ENCODE measurements around the gene AP5S1.
A peak's percentile ranks its signal among the peaks of the same experiment; 100 is the strongest.
"Not testable (repeated sequence)": the region's sequence is repeated elsewhere in the genome, so short reads cannot be mapped to it uniquely, and the experiment has no call there.

AP5S1 gene

DNA sequence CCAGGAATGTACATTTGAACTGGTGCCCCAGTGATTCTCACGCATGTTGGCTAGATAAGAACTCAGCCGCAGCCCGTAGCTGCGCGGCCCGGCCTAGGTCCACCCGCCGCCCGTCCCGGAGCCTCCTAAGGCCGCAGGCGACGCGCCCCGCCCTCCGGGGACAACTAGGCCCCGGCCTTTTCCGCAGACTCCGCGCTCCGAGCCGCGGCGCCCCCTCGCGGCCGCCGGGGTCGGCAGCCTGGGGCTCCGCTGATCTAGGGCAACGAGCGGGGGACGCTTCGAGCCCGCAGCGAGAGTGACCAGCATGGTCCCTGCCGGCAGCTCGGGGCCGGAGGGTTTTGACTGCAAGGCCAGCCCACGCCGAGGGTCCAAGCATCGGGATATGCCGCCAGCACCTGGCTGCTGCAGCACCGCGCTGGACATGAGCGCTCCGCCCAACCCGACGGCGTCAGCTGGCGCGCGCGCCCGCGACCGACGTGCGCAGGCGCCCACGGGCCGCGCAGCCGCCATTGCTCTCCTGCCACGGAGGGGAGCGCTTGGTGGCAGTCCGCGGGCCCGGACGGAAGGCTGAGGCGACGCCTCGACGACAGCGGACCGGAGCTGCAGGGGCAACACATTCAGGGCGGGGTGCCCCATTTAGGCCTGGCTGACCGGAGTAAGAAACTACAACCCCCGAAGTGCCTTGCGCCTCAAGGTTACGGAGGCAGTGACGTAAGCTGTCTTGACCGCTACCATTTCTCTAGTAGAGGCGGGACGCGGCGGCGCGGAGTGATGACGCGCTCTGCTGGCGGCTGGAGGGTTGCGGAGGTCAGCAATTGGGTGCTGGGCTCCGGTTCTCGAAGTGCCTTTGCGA, at the start of gene AP5S1:
TSS of gene AP5S1 (plus strand) at position 500 of the 853 bp plus-strand sequence. CDS start 1,571 bp downstream, outside the sequence.
- peak; percentile 92 to 99 for DNase-seq

- no peak for DNase-seq
Observed at GRCh38 chr20:3771552-3772058, 48.7 kb upstream of the AP5S1 start.

DNA sequence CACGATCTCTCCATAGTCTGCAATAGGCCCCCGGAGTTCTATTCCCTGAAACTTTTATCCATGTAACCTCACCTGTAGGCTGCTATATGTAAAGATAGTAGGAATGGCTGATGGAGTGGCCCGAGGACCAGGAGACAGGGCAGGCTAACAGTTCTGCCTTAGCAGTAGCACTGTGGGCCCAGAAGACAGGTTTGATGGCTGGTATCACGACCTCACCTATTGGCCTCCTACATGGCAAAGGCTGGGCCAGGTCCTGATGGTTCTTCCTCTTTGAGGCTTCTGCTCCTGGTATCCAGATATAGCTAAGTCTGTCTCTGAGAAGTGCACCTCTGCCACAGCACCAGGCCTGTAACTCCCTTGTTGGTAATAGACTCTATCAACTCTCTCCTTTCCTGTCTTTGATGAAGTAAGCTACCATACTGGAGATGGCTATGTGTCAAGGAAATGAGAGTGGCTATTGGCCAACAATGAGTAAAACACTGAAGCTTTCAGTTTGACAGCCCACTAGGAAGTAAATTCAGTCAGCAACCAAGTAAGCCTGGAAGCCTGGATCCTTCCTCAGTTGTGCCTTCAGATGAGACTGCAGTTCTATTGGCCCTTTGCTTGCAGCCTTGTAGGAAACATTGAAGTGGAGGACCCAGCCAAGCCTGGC, 44.8 kb upstream of the AP5S1 start:
- no peak for DNase-seq

GRCh38 chr20:3777381-3777715, 43.0 kb upstream of the AP5S1 start:
- DNase-seq: no peak

- peak; percentile 52 to 55 for DNase-seq
Observed at GRCh38 chr20:3777716-3778629, 42.4 kb upstream of the AP5S1 start.

DNA sequence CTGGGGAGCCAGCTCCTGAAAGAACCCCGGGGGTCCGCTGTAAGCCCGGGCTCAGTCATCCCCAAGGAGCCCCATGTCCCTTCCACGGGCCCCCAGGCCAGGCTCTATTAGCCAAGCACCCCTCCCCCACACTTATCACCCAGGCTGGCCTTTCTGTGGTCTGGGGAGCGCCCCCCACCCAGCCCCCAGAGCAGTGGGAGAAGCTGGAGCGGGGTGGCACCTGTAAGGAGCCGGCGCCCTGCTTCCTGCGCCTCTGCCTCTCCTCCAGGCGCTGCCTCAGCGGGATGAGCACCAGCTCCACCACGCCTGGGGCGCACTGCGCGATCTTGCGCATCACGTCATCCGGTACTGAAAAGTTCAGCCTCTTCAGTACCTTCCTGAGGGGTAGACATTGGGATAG, 41.4 kb upstream of the AP5S1 start:
- no peak for DNase-seq

DNA sequence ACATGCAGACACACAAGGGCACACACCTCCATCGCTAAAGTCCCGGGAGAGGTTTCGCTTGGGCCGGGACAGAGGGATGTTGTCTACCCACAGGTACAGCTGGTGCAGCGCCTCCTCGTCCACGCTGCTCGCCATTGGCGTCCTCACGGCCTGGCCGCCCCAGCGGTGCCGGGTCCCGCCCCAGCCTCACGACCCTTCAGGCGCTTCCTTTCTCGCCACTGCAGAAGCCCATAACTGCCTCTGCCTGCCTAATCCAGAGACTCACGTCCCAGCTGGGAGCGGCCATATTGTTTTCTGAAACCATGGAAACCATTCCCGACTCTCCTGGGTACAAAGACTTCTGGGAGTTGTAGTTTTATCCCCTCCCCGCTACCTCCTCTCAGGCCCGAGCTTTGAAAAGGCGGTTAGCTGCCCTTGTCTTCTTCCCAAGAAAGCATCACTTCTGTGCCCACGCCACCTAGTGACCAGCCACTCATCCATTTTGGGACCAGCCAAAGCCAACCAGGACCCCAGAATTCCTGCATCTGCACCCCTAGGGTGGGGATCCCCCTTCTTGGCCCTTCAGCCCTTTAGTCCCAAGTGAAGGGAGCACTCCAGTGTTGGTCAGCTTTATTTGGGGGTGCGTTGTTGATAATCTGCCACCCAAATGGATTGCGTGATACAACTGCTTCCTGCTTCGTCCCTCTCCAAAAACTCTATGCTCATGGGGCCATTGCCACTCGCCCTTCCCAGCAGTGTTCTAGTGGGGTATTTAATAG, 39.0 kb upstream of the AP5S1 start, which contains the start of gene SPEF1:
TSS of gene SPEF1 (minus strand) at position 296 of the 758 bp plus-strand sequence. CDS start at position 135, 161 bp downstream.
- peak; percentile 88 to 90 for DNase-seq

- no peak for DNase-seq
Observed at GRCh38 chr20:3782597-3782996, 37.8 kb upstream of the AP5S1 start.

DNA sequence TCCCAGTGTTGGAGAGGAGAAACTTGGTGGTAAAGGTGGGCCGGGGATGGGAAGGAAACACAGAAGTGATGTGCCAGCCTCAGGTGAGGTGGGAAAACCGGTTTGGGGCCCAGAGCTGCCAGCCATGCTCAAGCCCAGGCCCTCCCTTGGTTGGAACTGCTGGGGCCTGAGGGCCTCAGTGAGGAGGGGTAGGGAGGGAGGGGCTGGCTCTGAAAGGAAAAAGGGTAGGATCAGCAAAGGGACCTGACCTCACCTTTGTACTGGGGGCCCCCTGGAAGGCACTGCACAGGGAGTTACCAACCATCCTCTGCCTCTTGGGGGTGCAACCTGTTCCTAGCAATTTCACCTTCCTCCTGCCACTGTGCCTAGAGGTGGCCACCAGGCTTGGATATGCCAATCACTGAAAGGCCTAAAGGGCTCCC, 37.3 kb upstream of the AP5S1 start:
- DNase-seq: no peak

DNA sequence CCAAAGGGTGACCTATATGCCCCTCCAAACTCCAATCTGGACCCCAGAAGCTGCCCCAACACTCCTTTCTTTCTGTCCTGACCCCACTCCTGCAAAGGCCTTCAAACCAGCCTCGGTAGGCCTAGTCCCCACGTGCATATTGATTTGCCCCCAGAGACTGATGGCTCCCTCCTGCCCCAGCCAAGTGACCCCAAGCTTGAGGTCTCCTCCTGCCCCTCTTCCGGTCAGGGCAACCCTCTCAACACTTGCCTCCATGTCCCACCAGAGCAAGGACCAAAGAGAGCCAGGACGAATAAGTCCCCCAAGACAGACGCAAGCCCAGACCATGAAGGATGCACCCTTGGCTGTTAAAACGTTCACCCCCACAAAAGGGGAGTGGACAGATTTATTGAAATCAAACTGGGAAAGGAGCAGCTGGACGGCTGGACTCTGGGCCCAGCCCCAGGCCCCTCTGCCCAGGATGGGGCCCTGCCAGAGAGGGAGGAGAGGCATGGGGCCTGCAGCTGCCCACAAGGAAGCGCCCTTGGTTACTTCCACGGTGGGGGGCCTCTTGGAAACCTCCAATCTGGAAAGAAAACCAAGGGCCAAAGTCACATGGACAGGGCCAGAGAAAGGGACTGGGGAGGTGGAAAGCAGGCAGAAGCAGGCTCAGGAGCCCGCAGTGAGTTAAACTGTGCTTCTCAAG, 36.7 kb upstream of the AP5S1 start:
- no peak for DNase-seq

DNA sequence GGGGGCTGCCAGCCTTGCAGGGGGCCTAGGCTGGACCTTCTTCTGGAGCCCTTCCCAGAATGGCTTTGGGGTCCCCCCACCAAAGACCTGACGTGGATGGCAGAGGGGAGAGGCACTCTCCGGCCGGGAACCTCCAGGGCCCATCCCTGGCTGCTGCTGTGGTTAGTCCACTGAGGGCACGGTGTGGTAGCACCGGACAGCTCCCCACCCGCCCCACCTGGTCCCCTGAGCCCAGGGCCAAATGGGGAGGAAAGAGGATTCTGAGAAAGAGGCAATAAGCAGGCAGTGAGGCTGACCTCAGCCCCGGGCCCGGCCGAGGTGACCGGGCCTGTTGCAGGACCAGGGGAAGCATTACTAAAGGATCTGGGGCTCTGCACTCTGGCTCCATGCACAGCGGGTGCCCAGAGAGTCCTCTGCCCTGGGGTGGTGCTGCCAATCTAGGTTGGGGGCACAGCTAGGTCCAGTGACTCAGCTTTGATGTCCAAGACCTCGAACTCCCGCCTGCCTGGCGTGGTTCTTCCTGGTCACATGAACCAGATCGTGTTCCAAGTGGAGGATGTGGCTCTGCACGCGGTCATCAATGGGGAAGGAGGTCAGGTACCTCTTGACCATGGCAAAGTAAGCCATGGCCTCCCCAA, 36.0 kb upstream of the AP5S1 start:
- DNase-seq: no peak

GRCh38 chr20:3784863-3785239, 35.5 kb upstream of the AP5S1 start:
- no peak for DNase-seq

GRCh38 chr20:3785240-3786125, 34.9 kb upstream of the AP5S1 start:
- DNase-seq: no peak

DNA sequence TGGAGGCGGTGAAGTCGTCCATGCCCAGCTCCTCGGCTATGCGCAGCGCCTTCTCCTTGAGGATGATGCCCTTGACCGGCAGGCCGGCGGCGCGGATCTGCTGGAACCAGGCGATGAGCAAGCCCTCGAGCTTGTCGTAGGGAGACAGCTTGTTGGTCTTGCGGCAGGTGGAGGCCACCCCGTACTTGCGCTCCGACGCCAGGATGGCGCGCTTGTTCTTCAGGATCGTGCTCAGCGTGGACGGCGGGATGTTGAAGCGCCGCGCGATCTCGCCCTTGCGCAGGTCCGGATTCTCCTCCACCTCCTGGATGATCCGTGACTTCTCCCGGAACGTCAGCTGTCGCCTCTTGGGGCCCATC, 34.2 kb upstream of the AP5S1 start:
- peak in 1 of 2 donors; percentile 48 for DNase-seq

GRCh38 chr20:3786665-3787323, 33.6 kb upstream of the AP5S1 start, which contains the start of gene CENPB:
CENPB (minus strand) TSS chr20:3786740; CDS start chr20:3786483, 257 bp downstream.
- peak; percentile 81 to 93 for DNase-seq

DNA sequence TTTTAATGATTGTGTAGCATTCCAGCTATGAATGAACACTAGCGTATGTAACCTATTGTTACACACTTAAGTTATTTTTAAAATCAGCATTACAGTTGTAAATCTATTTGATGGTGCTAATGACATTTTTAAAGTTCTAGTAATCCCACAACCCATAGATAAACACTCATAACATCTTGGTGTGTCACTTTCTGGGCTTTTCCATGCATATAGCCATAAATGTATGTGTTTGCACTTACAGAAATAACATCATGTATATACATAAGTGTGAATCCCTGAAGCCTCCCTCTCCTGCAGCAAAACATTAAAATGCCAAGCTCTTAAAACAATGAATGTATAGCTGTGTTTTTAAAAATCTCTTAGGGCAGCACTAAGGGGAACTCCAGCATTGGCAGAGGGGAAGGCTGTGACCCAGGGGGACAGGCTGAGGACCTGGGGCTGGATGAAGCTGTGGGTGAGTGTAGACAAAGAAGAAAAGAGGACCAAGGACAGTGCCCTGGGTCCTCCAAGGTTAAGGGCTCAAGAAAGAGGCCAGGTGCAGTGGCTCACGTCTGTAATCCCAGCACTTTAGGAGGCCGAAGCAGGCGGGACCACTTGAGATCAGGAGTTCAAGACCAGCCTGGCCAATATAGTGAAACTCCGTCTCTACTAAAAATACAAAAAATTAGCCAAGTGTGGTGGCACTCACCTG, 32.9 kb upstream of the AP5S1 start:
- no peak for DNase-seq

DNA sequence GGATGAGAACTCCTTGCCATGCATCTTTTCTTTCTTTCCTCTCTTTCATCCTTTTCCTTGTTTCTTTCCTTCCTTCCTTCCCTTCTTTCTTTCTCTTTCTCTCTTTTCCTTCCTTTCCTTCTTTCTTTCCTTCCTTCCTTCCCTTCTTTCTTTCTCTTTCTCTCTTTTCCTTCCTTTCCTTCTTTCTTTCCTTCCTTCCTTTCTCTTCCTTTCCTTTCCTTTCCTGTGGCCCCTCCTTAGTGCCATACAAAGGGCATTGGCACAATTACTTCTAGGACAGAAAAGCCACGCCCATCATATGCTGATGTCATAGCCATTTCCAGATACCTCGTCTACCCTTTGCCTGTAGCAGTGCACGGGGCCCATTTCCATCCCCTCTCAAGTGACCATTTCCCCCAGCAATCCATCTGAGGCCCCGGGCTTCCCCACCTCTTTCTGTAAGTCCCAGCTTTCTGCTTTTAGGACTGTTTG, 31.6 kb upstream of the AP5S1 start:
- DNase-seq: no peak

DNA sequence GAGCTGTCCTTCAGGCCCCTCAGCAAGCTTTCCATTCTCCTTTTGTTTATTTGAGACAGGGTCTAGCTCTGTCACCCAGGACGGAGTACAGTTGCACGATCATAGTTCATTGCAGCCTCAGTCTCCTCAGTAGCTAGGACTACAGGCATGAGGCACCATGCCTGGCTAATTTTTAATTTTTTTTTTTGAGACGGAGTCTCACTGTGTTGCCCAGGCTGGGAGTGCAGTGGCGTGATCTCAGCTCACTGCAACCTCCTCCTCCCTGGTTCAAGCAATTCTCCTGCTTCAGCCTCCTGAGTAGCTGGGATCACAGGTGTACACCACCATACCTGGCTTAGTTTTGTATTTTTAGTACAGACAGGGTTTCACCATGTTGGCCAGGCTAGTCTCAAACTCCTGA, 31.1 kb upstream of the AP5S1 start:
- not testable (repeated sequence) for DNase-seq

DNA sequence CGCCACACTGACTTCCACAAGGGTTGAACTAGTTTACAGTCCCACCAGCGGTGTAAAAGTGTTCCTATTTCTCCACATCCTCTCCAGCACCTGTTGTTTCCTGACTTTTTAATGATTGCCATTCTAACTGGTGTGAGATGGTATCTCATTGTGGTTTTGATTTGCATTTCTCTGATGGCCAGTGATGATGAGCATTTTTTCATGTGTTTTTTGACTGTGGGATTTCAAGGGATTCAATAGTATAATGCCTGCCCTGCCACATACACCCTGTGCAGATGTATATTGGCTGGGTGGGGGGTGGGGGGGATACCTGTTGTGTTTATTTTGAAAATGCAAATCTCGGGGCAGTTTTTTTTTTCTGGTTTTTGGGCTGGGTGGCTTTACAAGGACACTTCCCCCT, 26.2 kb upstream of the AP5S1 start:
- DNase-seq: not testable (repeated sequence)
